Activated effector memory CD4-positive, alpha-beta T cell treated with Interleukin-2 at 50 U/mL for 16 hours (primary cell): ENCODE data around the gene BACE2.

Experiments
- DNase-seq: peaks from one replicate; pipeline ENCODE4 v3.0.0-alpha.2; 2020

The BACE2 gene

GRCh38 chr21:41326414-41327080 lies 158.6 kb downstream of the BACE2 start:
- no peak for DNase-seq

- no peak for DNase-seq
Measured at GRCh38 chr21:41327753-41328152, 159.8 kb downstream of the BACE2 start.

GRCh38 chr21:41328660-41329607 lies 161.0 kb downstream of the BACE2 start:
- no peak for DNase-seq
